HG03378 (cell line): Measurements from ENCODE around the gene TMEM38B.
A peak's percentile ranks its signal among the peaks of the same experiment; 100 is the strongest.
"Not testable (repeated sequence)": the region's sequence is repeated elsewhere in the genome, so short reads cannot be mapped to it uniquely, and the experiment has no call there.

Source experiments
- ATAC-seq: cut with Tn5 transposase; IDR thresholded peaks from one replicate; pipeline ENCODE4 v1.9.1; 2021; ENCODE audit warnings: mild to moderate bottlenecking, moderate library complexity; ENCODE audit not compliant: unreplicated experiment

Gene TMEM38B

GRCh38 chr9:105681313-105681712, 13.0 kb upstream of the TMEM38B start:
- no peak for ATAC-seq

DNA sequence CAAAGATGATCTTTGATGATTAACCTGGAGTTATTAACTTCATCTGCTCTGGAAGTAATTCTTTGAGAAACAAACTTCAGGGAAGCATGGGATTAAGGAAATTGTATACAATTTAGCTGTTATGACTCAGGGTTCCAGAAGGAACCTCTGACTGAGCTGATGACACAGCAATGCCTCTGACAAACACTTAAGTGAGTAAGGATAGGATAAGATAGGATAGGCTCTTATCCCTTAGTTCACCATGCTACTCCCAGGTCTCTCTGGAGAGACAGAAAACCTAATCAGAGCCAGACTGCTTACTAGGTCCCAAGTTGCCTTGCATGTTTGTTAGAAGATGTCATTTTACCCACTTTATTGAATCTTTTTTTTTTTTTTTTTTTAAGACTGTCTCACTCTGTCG, 12.6 kb upstream of the TMEM38B start:
- no peak for ATAC-seq

- no peak for ATAC-seq
Measured at GRCh38 chr9:105683688-105684275, 10.6 kb upstream of the TMEM38B start.

DNA sequence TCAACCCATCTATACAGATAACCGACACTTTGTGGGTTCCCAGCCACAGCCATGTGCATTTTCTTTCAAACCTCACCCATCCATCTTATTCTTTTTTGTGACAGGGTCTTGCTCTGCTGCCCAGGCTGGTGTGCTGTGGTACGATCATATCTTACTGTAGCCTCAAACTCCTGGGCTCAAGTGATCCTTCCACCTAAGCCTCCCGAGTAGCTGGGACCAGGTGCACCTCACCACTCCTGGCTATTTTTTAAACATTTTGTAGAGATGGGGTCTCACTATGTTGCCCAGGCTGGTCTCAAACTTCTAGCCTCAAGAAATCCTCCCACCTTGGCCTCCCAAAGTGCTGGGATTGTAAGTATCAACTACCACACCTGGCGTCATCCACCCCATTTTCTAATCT, 7.4 kb upstream of the TMEM38B start:
- no peak for ATAC-seq

GRCh38 chr9:105690742-105691141, 3.6 kb upstream of the TMEM38B start:
- ATAC-seq: no peak

GRCh38 chr9:105693435-105694189, 729 bp upstream of the TMEM38B start:
- peak; percentile 33 for ATAC-seq

DNA sequence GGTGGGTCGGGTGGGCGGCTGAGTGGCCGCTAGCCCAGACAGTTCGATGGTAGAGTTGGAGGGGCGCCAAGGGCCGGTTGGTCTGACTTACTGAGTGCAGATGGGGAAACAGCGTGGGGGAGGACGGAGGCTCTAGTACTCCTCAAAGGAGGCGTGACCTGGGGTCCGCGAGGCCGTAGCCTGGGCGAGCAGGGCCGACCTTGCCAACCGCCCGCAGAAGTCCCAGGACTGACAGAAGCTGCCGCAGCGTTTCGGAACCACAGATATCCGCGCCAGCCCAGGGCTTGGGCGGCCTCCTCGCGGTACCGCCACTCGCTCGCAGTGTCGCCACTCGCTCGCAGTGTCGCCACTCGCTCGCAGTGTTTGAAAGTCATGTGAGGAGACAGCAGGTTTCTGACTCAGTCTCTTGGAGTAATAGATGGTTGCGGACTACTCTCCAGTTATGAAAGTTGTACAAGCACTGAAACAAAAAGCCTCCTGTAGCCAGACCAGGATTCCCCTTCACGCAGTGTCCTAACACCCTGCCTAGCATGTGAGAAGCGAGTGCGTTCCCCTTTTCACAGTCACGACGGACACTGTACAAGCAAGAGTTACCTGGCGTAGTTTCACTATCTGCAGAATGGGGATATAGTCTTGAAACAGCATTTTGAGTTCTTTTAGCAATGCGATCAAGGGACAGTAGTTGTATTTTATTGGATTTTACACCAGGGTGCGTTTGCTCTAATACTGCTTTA, 674 bp downstream of the TMEM38B start:
- peak; percentile 61 for ATAC-seq

DNA sequence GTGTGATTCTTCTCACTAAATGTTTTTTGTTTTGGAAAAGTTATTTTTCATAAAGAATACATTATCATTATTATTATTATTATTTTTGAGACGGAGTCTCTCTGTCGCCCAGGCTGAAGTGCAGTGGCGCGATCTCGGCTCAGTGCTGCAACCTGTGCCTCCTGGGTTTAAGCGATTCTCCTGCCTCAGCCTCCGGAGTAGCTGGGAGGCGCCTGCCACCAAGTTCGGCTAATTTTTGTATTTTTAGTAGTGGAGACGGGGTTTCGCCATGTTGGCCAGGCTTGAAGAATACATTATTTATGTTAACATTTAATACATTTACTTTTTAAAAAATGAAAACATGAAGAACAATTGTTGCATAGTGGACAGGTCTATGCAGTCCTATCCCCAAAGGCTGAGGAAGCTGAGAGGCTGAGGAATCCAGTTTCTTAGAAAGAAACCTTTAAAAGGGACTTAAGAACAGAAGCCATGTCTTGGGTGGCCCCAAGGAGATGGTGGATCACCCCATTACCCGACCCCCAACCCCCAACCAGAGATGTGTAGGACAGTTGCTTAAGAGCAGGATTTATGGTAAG, 2.0 kb downstream of the TMEM38B start:
- no peak for ATAC-seq

DNA sequence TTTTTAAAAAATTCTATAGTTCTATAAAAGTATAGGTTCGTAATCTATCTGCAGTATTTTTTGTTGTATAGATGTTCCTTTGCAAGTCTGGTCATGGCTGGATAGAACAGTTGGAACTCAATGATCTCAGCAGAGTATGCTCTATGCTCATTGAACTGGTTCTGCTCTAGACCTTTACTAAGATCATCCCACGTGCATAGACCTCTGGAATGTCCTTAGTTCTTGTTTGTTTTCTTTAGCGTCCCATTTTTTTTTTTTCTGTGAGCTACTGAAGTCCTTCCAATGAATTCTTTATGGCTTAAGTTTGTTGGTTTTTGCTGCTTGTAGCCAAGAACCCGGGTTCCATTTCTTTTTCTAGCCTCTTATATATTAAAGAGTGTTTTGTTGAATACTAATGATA, 3.5 kb downstream of the TMEM38B start:
- no peak for ATAC-seq

DNA sequence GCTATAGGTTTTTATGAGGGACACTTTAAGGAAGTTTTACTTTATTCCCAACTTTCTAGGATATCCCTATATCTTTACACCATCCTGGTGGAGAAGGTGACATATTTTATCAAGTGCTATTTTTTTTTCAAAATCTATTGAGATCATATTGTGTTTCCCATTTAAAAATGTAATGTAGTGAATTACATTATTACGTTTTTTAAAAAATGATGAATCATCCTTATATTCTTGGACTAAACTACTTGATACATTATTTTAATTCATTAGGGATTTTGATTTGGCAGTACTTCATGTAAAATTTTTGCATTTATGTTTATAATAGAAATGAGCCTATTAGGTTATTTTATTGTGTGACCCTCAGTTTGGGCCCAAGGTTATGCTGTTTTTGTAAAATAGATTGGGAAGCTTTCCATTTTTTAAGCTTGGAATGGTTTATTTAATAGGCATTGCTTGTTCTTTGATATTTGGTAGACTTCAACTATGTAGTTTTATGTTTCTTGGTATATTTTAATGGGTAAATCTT, 4.1 kb downstream of the TMEM38B start:
- no peak for ATAC-seq

DNA sequence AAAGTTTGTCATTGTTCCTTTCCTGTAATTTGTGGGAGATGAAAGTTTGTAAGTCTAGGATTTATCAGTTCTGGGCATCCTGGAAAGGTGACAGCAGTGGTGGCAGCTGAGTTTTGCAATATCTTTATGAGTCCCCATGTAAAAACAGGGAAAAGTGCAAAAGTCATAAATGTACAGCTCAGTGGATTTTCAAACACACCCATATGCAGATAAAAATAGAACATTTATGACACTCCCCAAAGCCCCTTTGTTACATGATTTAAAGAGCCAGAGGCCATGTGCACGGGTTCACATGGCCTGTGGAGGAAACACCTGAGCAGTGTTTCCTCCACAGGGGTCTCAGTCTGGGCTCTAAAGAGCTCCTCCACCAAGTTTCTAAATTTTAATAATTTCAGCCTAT, 6.3 kb downstream of the TMEM38B start:
- no peak for ATAC-seq

- ATAC-seq: no peak
Measured at GRCh38 chr9:105701145-105701544, 6.8 kb downstream of the TMEM38B start.

GRCh38 chr9:105702207-105702606, 7.9 kb downstream of the TMEM38B start:
- no peak for ATAC-seq

DNA sequence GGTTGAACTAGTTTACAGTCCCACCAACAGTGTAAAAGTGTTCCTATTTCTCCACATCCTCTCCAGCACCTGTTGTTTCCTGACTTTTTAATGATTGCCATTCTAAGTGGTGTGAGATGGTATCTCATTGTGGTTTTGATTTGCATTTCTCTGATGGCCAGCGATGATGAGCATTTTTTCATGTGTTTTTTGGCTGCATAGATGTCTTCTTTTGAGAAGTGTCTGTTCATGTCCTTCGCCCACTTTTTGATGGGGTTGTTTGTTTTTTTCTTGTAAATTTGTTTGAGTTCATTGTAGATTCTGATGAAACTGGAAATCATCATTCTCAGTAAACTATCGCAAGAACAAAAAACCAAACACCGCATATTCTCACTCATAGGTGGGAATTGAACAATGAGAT, 9.3 kb downstream of the TMEM38B start:
- not testable (repeated sequence) for ATAC-seq

DNA sequence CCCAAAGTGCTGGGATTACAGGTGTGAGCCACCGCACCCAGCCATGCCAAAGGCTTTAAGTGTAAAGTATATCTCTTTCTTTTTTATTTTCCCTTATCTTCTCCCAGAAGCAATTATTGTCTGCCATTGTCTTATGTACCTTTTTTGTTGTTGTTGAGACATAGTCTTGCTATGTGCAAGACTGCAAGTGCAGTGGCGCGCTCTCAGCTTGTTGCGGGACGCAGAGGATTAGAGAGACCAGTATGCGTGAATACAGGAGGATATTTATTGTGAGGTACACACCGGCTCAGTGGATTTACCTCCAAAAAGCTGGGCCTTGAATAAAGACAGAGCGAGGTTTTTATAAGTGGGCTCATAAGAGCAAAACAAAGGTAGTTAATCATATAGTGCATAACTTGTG, 11.8 kb downstream of the TMEM38B start:
- ATAC-seq: no peak

- ATAC-seq: no peak
Measured at GRCh38 chr9:105708405-105708804, 14.1 kb downstream of the TMEM38B start.

DNA sequence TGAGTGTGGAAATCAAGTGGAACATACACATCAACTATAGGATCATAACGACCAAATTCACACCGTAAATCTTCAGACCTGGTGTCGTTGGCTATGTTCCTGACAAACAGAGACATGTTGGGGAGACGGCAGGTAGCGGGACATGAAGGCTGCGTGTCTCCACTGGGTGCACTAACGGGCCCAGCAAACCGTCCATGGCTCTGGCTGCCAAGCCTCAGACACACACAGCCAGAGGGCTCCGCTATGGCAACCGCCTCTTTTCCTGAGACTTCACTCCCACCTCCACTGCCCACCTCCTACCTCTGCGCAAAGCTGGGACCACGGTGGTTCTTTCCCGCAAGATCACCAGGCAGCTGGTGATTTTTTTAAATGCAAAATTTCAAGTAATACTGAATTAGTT, 16.3 kb downstream of the TMEM38B start:
- no peak for ATAC-seq

DNA sequence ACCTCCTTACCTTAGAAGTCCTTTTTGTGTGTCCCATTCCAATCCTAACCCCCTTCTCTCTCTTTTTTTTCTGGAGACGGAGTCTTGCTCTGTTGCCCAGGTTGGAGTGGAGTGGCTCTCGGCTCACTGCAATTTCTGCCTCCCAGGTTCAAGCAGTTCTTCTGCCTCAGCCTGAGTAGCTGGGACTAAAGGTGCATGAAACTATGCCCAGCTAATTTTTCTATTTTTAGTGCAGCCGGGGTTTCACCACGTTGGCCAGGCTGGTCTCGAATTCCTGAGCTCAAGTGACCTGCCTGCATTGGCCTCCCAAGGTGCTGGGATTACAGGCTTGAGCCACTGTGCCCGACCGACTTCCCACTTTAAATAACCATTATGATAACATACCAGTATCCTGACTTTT, 17.5 kb downstream of the TMEM38B start:
- ATAC-seq: no peak

- no peak for ATAC-seq
Measured at GRCh38 chr9:105712297-105712696, 18.0 kb downstream of the TMEM38B start.

DNA sequence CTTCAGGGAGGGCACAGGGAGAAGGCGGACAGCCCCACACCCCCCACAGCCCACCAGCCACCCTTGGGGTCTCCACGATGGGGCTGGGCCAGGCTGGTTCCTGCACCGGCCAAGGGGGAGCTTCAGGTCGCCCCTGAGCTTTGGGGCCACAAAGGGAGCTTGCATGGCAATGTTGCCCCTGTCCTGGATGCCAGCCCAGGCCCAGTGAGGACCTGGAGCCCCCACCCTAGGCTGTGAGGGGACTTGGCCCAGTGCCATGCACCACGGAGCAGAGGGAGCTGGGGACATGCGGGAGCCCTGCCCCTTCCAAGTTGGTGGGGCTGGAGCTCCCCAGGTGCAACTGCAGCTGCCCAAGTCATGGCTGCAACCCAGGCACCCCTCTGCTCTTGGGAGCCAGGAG, 18.4 kb downstream of the TMEM38B start:
- ATAC-seq: no peak

- no peak for ATAC-seq
Measured at GRCh38 chr9:105713260-105714019, 19.1 kb downstream of the TMEM38B start.
